ENCODE results near the gene NCKAP5L. TPM values are rescaled to one million over a fixed set of nuclear protein-coding genes. Genes with fewer than 3 reads are reported as not detected.

NCKAP5L gene
- total and polyA plus RNA-seq, 3 experiments from 2014 or later: 4.3 to 5.5 (median 4.8) TPM

DNA sequence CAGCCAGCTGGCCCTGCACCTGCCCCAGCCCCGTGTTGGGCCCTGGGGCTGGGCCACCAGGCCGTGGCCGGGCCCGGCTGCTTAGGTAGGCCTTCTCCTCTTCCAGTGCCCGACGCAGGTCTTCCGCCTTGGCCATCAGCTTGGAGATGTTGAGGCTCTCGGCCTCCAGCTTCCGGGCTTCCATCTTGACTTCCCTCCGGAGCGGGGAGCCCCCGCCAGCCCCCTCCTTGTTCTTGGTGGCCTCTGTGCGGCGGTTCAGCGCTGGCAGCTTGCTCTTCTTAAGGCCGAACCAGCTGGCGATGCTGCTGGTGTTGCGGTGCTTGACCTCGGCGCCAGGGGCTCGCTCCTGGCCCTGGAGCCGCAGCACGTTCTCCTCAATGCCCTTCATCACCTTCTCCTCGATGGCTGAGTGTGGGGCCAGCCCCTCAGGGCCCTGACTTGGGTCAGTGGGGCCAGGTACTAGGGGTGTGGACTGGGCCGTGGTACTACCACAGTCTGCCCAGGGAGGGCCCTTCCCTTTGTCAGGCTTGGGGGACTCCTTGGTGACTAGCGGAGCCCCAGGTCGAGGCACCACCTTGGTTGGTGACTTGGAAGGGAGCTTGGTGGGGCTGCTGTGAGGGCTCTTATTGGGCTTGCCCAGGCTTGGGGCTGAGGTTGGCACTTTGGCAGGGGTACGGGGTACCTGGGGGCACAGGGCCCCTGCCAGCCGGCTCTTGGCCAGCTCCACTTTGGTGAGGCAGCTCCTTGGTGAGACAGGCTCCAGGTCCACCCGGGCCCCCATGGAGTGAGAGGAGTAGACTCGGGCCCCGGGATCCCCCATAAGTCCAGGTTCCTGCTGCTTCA, 33.2 kb downstream of the NCKAP5L start:
- H3K4me1 Mint-ChIP-seq: no peaks in the 10 kb centered on the region
- no peak overlapping the region for H3K27ac Mint-ChIP-seq
- POLR2A ChIA-PET: no interaction called here
- no peaks in the 10 kb centered on the region for H3K9me3 ChIP-seq (ENCODE audit: low read length)
- H3K36me3 Mint-ChIP-seq: peaks cover 0 to 23% (median under 1%) of the 10 kb centered on the region in 3 donors
- H3K27me3 ChIP-seq (ENCODE audit: insufficient read depth, low read length, poor library complexity, severe bottlenecking): no peaks in the 10 kb centered on the region
- no peak for DNase-seq
- CTCF ChIA-PET: interaction anchor here (1.8 to 2.2 kb wide), 2 partner anchors 17 to 54 kb away, joined by 9 to 10 read pairs; partner anchors contain the start of gene TMBIM6
- H3K4me3 ChIP-seq (ENCODE audit: low read length): no peak overlapping the region
- no peaks in the 10 kb centered on the region for H3K36me3 ChIP-seq (ENCODE audit: insufficient read depth, low read length)
- H3K27me3 Mint-ChIP-seq: no peaks in the 10 kb centered on the region
- H3K4me3 Mint-ChIP-seq: no peak overlapping the region
- no peaks in the 10 kb centered on the region for H3K4me1 ChIP-seq (ENCODE audit: insufficient read depth, low read length)
- no peak overlapping the region for H3K27ac ChIP-seq (ENCODE audit: low read depth, low read length)
- no peaks in the 10 kb centered on the region for H3K9me3 Mint-ChIP-seq

- ChIA-PET POLR2A (no interaction called here), CTCF (interaction anchor here (2.2 kb wide), 1 partner anchor 16 kb away, joined by 9 read pairs; no protein-coding TSS in a partner anchor)
- H3K36me3 ChIP-seq (ENCODE audit: insufficient read depth, low read length): no peaks in the 10 kb centered on the region
- H3K4me1 ChIP-seq (ENCODE audit: insufficient read depth, low read length): no peaks in the 10 kb centered on the region
- H3K4me3 ChIP-seq (ENCODE audit: low read length): no peak overlapping the region
- DNase-seq: no peak
- no peaks in the 10 kb centered on the region for H3K27me3 ChIP-seq (ENCODE audit: insufficient read depth, low read length, poor library complexity, severe bottlenecking)
- peaks cover 0 to 20% (median 0%) of the 10 kb centered on the region in 3 donors for H3K36me3 Mint-ChIP-seq
- H3K4me1 Mint-ChIP-seq: no peaks in the 10 kb centered on the region
- H3K4me3 Mint-ChIP-seq: no peak overlapping the region
- H3K27me3 Mint-ChIP-seq: no peaks in the 10 kb centered on the region
- H3K27ac Mint-ChIP-seq: peak overlapping the region in 1 of 8 donors; percentile 86
- H3K9me3 ChIP-seq (ENCODE audit: low read length): no peaks in the 10 kb centered on the region
- H3K9me3 Mint-ChIP-seq: no peaks in the 10 kb centered on the region
- H3K27ac ChIP-seq (ENCODE audit: low read depth, low read length): no peak overlapping the region
These were observed 34.2 kb downstream of the NCKAP5L start for GRCh38 chr12:49794021-49794420.

DNA sequence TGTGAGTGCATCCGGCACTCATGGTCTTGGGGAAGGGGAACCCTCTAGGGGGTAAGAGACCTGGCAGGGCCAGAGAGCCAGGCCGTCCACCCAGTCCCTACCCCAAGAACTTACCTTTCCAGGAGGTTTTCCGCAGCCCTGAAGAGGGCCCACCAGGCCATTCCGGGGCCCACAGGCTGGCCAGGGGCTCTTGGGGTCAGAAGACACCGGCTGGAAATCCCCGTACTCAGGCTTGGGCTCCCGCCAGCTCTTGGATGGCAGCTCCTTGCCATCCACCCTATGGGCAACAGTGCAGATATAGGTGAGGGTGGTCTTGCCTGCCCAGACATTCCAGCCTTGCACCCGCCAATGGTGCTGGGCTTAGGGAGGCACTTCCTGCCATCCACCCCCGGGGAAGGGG, 34.6 kb downstream of the NCKAP5L start:
- no peak overlapping the region for H3K27ac Mint-ChIP-seq
- H3K4me3 ChIP-seq (ENCODE audit: low read length): no peak overlapping the region
- DNase-seq: no peak
- no peaks in the 10 kb centered on the region for H3K27me3 Mint-ChIP-seq
- H3K9me3 Mint-ChIP-seq: no peaks in the 10 kb centered on the region
- no peak overlapping the region for H3K4me3 Mint-ChIP-seq
- H3K36me3 Mint-ChIP-seq: peaks cover 0 to 16% (median 0%) of the 10 kb centered on the region in 3 donors
- CTCF ChIA-PET: interaction anchor here (2.2 kb wide), 1 partner anchor 16 kb away, joined by 9 read pairs; no protein-coding TSS in a partner anchor
- H3K4me1 ChIP-seq (ENCODE audit: insufficient read depth, low read length): no peaks in the 10 kb centered on the region
- H3K27me3 ChIP-seq (ENCODE audit: insufficient read depth, low read length, poor library complexity, severe bottlenecking): no peaks in the 10 kb centered on the region
- H3K36me3 ChIP-seq (ENCODE audit: insufficient read depth, low read length): no peaks in the 10 kb centered on the region
- no peaks in the 10 kb centered on the region for H3K9me3 ChIP-seq (ENCODE audit: low read length)
- H3K4me1 Mint-ChIP-seq: no peaks in the 10 kb centered on the region
- H3K27ac ChIP-seq (ENCODE audit: low read depth, low read length): no peak overlapping the region
- POLR2A ChIA-PET: no interaction called here

- no peaks in the 10 kb centered on the region for H3K9me3 ChIP-seq (ENCODE audit: low read length)
- no peaks in the 10 kb centered on the region for H3K27me3 ChIP-seq (ENCODE audit: insufficient read depth, low read length, poor library complexity, severe bottlenecking)
- no peak overlapping the region for H3K27ac Mint-ChIP-seq
- H3K4me1 Mint-ChIP-seq: no peaks in the 10 kb centered on the region
- POLR2A ChIA-PET: no interaction called here
- no peaks in the 10 kb centered on the region for H3K4me1 ChIP-seq (ENCODE audit: insufficient read depth, low read length)
- H3K27me3 Mint-ChIP-seq: no peaks in the 10 kb centered on the region
- peaks cover 0 to 15% (median 0%) of the 10 kb centered on the region in 3 donors for H3K36me3 Mint-ChIP-seq
- no peaks in the 10 kb centered on the region for H3K36me3 ChIP-seq (ENCODE audit: insufficient read depth, low read length)
- no peaks in the 10 kb centered on the region for H3K9me3 Mint-ChIP-seq
- CTCF ChIA-PET: no interaction called here
- no peak for DNase-seq
- H3K4me3 ChIP-seq (ENCODE audit: low read length): no peak overlapping the region
- H3K4me3 Mint-ChIP-seq: no peak overlapping the region
- no peak overlapping the region for H3K27ac ChIP-seq (ENCODE audit: low read depth, low read length)
These were observed 35.1 kb downstream of the NCKAP5L start for GRCh38 chr12:49792976-49793580.

DNA sequence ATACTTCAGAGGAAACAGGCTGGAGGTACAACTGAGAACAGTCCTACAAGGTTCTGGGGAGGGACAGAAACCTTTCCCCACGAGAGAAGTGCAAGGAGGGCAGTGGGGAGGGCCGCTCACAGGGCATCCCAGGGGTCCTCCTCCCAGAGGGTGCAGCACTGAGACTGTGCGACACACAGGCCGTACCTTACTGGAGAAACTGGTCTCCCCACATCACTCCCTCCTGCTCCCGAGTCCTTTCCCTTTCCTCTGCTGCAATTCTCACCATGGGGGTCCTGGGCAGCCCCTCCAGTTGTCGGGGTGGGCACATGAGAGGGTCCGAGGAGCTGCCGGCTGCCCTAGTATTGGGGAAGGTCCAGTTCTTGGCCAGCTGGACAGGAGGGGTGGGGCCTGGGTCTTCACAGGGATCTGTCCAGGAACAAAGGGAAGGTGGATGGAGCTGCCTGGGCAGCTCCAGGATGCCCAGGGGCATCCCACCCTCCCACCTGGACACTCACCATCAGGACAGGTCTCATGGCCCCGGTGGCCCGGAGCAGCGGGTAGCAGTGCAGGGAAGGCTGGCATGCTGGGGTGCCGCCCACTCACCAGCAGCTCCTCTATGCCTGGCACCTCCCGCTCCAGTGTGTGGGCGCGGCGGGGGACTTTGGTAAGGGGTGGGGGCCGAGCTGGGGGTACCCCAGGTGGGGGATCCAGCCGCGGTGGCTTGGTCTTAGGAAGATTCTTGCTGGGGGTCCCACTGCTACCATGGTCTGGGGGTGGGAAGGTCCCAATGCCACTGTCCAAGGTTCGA, 35.8 kb downstream of the NCKAP5L start:
- DNase-seq: peak in 1 of 5 donors; percentile 28
- Histone ChIP-seq H3K9me3 (ENCODE audit: low read length) (no peaks in the 10 kb centered on the region), H3K36me3 (ENCODE audit: insufficient read depth, low read length) (no peaks in the 10 kb centered on the region), H3K27ac (ENCODE audit: low read depth, low read length) (no peak overlapping the region), H3K27me3 (ENCODE audit: insufficient read depth, low read length, poor library complexity, severe bottlenecking) (no peaks in the 10 kb centered on the region), H3K4me1 (ENCODE audit: insufficient read depth, low read length) (no peaks in the 10 kb centered on the region), H3K4me3 (ENCODE audit: low read length) (no peak overlapping the region)
- Mint-ChIP-seq H3K36me3 (peaks cover 2 to 9% (median 4%) of the 10 kb centered on the region in 3 donors), H3K9me3 (peaks cover 0 to 5% (median 0%) of the 10 kb centered on the region in 5 donors), H3K27me3 (peaks cover 0 to 2% of the 10 kb centered on the region in 2 donors), H3K27ac (no peak overlapping the region), H3K4me3 (no peak overlapping the region), H3K4me1 (no peaks in the 10 kb centered on the region)
- POLR2A ChIA-PET: no interaction called here
- CTCF ChIA-PET: no interaction called here

- Mint-ChIP-seq H3K36me3 (peaks cover 2 to 8% (median 4%) of the 10 kb centered on the region in 3 donors), H3K4me3 (no peak overlapping the region), H3K27ac (no peak overlapping the region), H3K4me1 (no peaks in the 10 kb centered on the region), H3K9me3 (peaks cover 0 to 6% (median 0%) of the 10 kb centered on the region in 5 donors), H3K27me3 (peaks cover 0 to 2% of the 10 kb centered on the region in 2 donors)
- Histone ChIP-seq H3K9me3 (ENCODE audit: low read length) (no peaks in the 10 kb centered on the region), H3K27me3 (ENCODE audit: insufficient read depth, low read length, poor library complexity, severe bottlenecking) (no peaks in the 10 kb centered on the region), H3K27ac (ENCODE audit: low read depth, low read length) (no peak overlapping the region), H3K4me3 (ENCODE audit: low read length) (no peak overlapping the region), H3K36me3 (ENCODE audit: insufficient read depth, low read length) (no peaks in the 10 kb centered on the region), H3K4me1 (ENCODE audit: insufficient read depth, low read length) (no peaks in the 10 kb centered on the region)
- DNase-seq: peak in 1 of 5 donors; percentile 46
- CTCF ChIA-PET: no interaction called here
- POLR2A ChIA-PET: no interaction called here
These were observed 36.5 kb downstream of the NCKAP5L start for GRCh38 chr12:49791700-49792099.

GRCh38 chr12:49790741-49791555, 37.3 kb downstream of the NCKAP5L start:
- peak overlapping the region in 2 of 8 donors; percentile 59 to 81 for H3K27ac Mint-ChIP-seq
- Histone ChIP-seq H3K4me3 (ENCODE audit: low read length) (no peak overlapping the region), H3K27me3 (ENCODE audit: insufficient read depth, low read length, poor library complexity, severe bottlenecking) (no peaks in the 10 kb centered on the region), H3K36me3 (ENCODE audit: insufficient read depth, low read length) (no peaks in the 10 kb centered on the region), H3K4me1 (ENCODE audit: insufficient read depth, low read length) (no peaks in the 10 kb centered on the region), H3K27ac (ENCODE audit: low read depth, low read length) (no peak overlapping the region), H3K9me3 (ENCODE audit: low read length) (no peaks in the 10 kb centered on the region)
- peaks cover 2 to 5% (median 4%) of the 10 kb centered on the region in 3 donors for H3K36me3 Mint-ChIP-seq
- no peaks in the 10 kb centered on the region for H3K4me1 Mint-ChIP-seq
- POLR2A ChIA-PET: no interaction called here
- CTCF ChIA-PET: interaction anchor here (0.7 kb wide), 1 partner anchor 50 kb away, joined by 3 read pairs; the partner anchor contains the start of gene TMBIM6
- peaks cover 0 to 6% (median 0%) of the 10 kb centered on the region in 5 donors for H3K9me3 Mint-ChIP-seq
- peaks cover 0 to 4% of the 10 kb centered on the region in 2 donors for H3K27me3 Mint-ChIP-seq
- no peak overlapping the region for H3K4me3 Mint-ChIP-seq
- peak in 1 of 5 donors; percentile 41 for DNase-seq
